Fibroblast of pulmonary artery (primary cell): ENCODE data around the gene TBCB.

Source experiments
- DNase-seq: peaks from one replicate; pipeline ENCODE4 v3.0.0-alpha.2; 2010; ENCODE audit warnings: low read depth
- H3K4me3 ChIP-seq: replicated peaks from 2 replicates; pipeline ENCODE4 v1.5.1; 2011; ENCODE audit warnings: low read depth, mild to moderate bottlenecking, control low read depth, low read length, moderate library complexity
- CTCF ChIP-seq: IDR thresholded peaks from 2 replicates; pipeline ENCODE4 v1.5.1; 2011; ENCODE audit warnings: mild to moderate bottlenecking, control low read depth, low read length, inconsistent platforms; ENCODE audit errors: missing control alignments

TBCB gene

GRCh38 chr19:36144624-36145023 is 29.4 kb downstream of the TBCB start:
- no peak overlapping the region for H3K4me3 ChIP-seq
- no peak for TF ChIP-seq CTCF
- DNase-seq, result no peak

- H3K4me3 ChIP-seq, result no peak overlapping the region
- TF ChIP-seq CTCF, result no peak
- no peak for DNase-seq
These were observed 34.6 kb downstream of the TBCB start for GRCh38 chr19:36149673-36150406.

- no peak for DNase-seq
- no peak overlapping the region for H3K4me3 ChIP-seq
- no peak for TF ChIP-seq CTCF
These were observed 35.3 kb downstream of the TBCB start for GRCh38 chr19:36150586-36150985.

- DNase-seq, result peak; percentile 17
- TF ChIP-seq CTCF, result no peak
- peak overlapping the region; percentile 53 for H3K4me3 ChIP-seq
These were observed 36.1 kb downstream of the TBCB start for GRCh38 chr19:36151144-36152018.

GRCh38 chr19:36152019-36152351 is 36.7 kb downstream of the TBCB start:
- TF ChIP-seq CTCF, result no peak
- peak overlapping the region; percentile 53 for H3K4me3 ChIP-seq
- no peak for DNase-seq

GRCh38 chr19:36152352-36153091 is 37.3 kb downstream of the TBCB start, which contains the start of gene COX7A1:
Gene COX7A1 (minus strand): TSS chr19:36152447. CDS start chr19:36152407, 40 bp downstream.
- H3K4me3 ChIP-seq, result peak within 1 kb of the TSS; percentile 53

More at GRCh38 chr19:36152352-36153091, 37.3 kb downstream of the TBCB start, which contains the start of gene COX7A1:
- no peak for TF ChIP-seq CTCF
- peak; percentile 68 for DNase-seq
